ENCODE measurements around the gene PITX1.

- no peak for TF ChIP-seq EZH2 (IDR thresholded peaks at IDR 0.05)
- no peak for TF ChIP-seq POLR2AphosphoS5 (IDR thresholded peaks at IDR 0.05; ENCODE audit: borderline replicate concordance, low read depth, low read length)
Observed at GRCh38 chr5:135015942-135016341, 18.1 kb downstream of the PITX1 start.

Measured in SK-N-MC (cell line).